SHP77 (cell line): Measurements from ENCODE around the gene CRIM1.
"Not testable (repeated sequence)": the region's sequence is repeated elsewhere in the genome, so short reads cannot be mapped to it uniquely, and the experiment has no call there.

Experiments
- DNase-seq, 2 experiments: peaks; one replicate each; lab custom pipeline; 2025; lab: John Stamatoyannopoulos, UW

The CRIM1 gene

GRCh38 chr2:36355151-36355889, at the start of gene CRIM1:
Gene CRIM1 (plus strand): TSS chr2:36355778. CDS start chr2:36356293, 515 bp downstream.
- DNase-seq = no peak

- no peak for DNase-seq
These were observed 48.1 kb upstream of the CRIM1 start for GRCh38 chr2:36307441-36307840.

- DNase-seq = not testable (repeated sequence)
These were observed 45.1 kb upstream of the CRIM1 start for GRCh38 chr2:36310444-36310843.

GRCh38 chr2:36318547-36318946, 37.0 kb upstream of the CRIM1 start:
- DNase-seq = no peak

GRCh38 chr2:36322108-36322507, 33.5 kb upstream of the CRIM1 start:
- DNase-seq = no peak

GRCh38 chr2:36326286-36326685, 29.3 kb upstream of the CRIM1 start:
- DNase-seq = no peak

- no peak for DNase-seq
These were observed 26.3 kb upstream of the CRIM1 start for GRCh38 chr2:36329251-36329650.

- DNase-seq = no peak
These were observed 25.7 kb upstream of the CRIM1 start for GRCh38 chr2:36329746-36330472.

- DNase-seq = no peak
These were observed 24.8 kb upstream of the CRIM1 start for GRCh38 chr2:36330473-36331395.

- no peak for DNase-seq
These were observed 22.1 kb upstream of the CRIM1 start for GRCh38 chr2:36333350-36334012.

GRCh38 chr2:36335597-36335996, 20.0 kb upstream of the CRIM1 start:
- no peak for DNase-seq

- no peak for DNase-seq
These were observed 19.3 kb upstream of the CRIM1 start for GRCh38 chr2:36336321-36336720.

GRCh38 chr2:36337354-36337753, 18.2 kb upstream of the CRIM1 start:
- DNase-seq = no peak

GRCh38 chr2:36338124-36338826, 17.3 kb upstream of the CRIM1 start:
- no peak for DNase-seq

- DNase-seq = no peak
These were observed 16.8 kb upstream of the CRIM1 start for GRCh38 chr2:36338827-36339145.

- DNase-seq = no peak
These were observed 15.9 kb upstream of the CRIM1 start for GRCh38 chr2:36339607-36340218.

GRCh38 chr2:36343606-36344005, 12.0 kb upstream of the CRIM1 start:
- no peak for DNase-seq

GRCh38 chr2:36348721-36349120, 6.9 kb upstream of the CRIM1 start:
- DNase-seq = no peak

GRCh38 chr2:36351291-36351690, 4.3 kb upstream of the CRIM1 start:
- DNase-seq = no peak

GRCh38 chr2:36351736-36352349, 3.7 kb upstream of the CRIM1 start:
- DNase-seq = peak; percentile 9 to 14

- DNase-seq = no peak
These were observed 2.9 kb upstream of the CRIM1 start for GRCh38 chr2:36352701-36353100.
